ENCODE measurements around the gene CNIH2.
A peak's percentile ranks its signal among the peaks of the same experiment; 100 is the strongest.

CNIH2 gene

DNA sequence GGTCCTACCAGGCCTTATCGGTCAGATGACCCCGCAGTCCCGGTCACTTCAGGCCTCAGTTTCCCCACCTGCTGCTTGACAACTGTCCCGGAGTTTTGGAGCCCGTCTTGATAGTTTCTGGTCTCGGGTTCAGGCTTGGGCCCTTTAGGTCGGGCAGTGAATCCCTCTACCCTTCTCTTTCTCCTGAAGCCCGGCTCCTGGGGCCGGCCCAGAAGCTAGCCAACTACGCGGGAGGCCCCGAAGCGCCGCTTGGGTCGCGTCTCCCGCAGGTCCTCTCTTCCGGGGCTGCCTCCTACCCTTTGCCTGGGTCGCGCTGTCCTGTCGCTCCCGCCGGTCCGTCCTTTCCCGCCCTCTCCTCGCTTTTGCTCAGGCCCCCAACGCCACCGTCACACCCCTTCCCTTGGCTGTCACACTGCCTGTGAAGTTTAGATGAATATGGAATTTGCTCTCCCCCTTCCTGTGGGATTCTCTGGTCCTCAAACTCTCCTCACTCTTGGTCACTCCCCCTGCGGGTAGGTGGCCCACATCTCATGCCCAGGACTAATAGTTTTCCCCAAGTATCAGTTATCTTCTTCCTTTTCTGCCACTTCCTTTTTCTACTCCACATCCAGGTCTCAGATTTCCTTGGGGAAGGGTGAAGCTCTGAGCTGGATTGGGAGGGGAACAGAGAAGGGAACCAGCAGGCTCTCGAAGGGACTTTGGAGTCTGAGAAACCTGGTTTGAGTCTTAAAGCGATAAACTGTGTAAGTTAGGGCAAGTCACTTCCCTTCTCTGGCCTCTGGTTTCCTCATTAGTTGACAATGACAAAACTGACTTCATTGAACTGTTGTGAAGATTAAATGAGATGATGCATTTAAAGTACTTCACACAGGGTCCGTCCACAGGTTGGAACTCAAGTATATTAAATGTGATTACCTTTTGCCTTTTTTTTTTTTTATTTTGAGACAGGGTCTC is 8.7 kb upstream of the CNIH2 start:
- peaks cover 11% of the 10 kb centered on the region for H3K4me1 ChIP-seq (ENCODE audit: control insufficient read depth, insufficient read depth, low read depth, low read length)
- H3K14ac ChIP-seq (ENCODE audit: low read length in 2 of 2), result peak overlapping the region in 1 of 2 experiments; percentile 72
- peak overlapping the region; percentile 99 for H2BK120ac ChIP-seq (ENCODE audit: low read depth, low read length)
- no peak overlapping the region for H3K23ac ChIP-seq (ENCODE audit: low read length in 2 of 2)
- H3K36me3 ChIP-seq (ENCODE audit: control insufficient read depth in 1 of 2, insufficient read depth in 2 of 2, low read depth in 1 of 2, low read length in 2 of 2), result peaks cover 56 to 64% of the 10 kb centered on the region in 2 experiments
- H2AFZ ChIP-seq (ENCODE audit: low read depth, low read length), result no peak overlapping the region
- H2BK5ac ChIP-seq (ENCODE audit: low read depth, low read length, poor library complexity, severe bottlenecking), result no peak overlapping the region
- peak overlapping the region; percentile 88 for H3K4me2 ChIP-seq (ENCODE audit: low read length, poor library complexity, severe bottlenecking)
- peak overlapping the region in 1 of 2 experiments; percentile 0 for H2BK12ac ChIP-seq (ENCODE audit: low read length in 2 of 2)
- H3K4me3 ChIP-seq (ENCODE audit: insufficient read depth in 1 of 2, low read depth in 1 of 2, low read length in 2 of 2), result peak overlapping the region; percentile 90 to 97
- DNase-seq, result peak; percentile 75
- peak overlapping the region; percentile 98 for H3K9ac ChIP-seq (ENCODE audit: low read length)
- 6% methylated on average over 32 of the region's 32 CpGs for WGBS
- peak overlapping the region; percentile 3 for H2BK15ac ChIP-seq (ENCODE audit: low read depth, poor library complexity, severe bottlenecking)
- H4K8ac ChIP-seq (ENCODE audit: low read length), result peak overlapping the region; percentile 59
- no peaks in the 10 kb centered on the region for H3K9me3 ChIP-seq (ENCODE audit: control insufficient read depth, low read length)
- peak overlapping the region; percentile 88 to 96 for H3K18ac ChIP-seq (ENCODE audit: low read depth in 1 of 2, low read length in 2 of 2)
- peak overlapping the region; percentile 82 for H3K27ac ChIP-seq (ENCODE audit: low read length, poor library complexity, severe bottlenecking)
- no peaks in the 10 kb centered on the region for H3K27me3 ChIP-seq (ENCODE audit: control insufficient read depth in 1 of 2, insufficient read depth in 1 of 2, low read length in 2 of 2)
- peaks cover 25% of the 10 kb centered on the region for H3K79me1 ChIP-seq (replicated peaks; ENCODE audit: low read length, poor library complexity, severe bottlenecking)
- H2AK5ac ChIP-seq (ENCODE audit: low read length, severe bottlenecking), result peak overlapping the region; percentile 79
- peak overlapping the region; percentile 91 to 96 for H3K4ac ChIP-seq (ENCODE audit: low read depth in 1 of 2, low read length in 2 of 2)
- H4K91ac ChIP-seq (ENCODE audit: low read length), result peak overlapping the region; percentile 88

DNA sequence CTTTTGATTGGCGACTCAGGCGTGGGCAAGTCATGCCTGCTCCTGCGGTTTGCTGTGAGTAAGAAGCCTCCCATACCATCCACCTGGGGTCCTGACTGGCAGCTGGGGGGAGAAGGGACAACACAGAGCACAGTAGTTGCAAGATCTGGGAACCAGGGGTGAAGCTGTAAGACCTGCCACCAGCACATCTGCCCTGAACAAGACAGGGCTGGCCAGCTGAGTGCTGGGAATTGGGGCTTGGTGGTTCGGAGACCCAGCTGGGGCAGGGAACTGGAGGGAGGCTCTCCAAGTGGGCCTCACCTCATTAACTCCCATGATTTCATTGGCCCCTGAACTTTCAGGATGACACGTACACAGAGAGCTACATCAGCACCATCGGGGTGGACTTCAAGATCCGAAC is 6.2 kb upstream of the CNIH2 start:
- H2BK12ac ChIP-seq (ENCODE audit: low read length in 2 of 2), result no peak overlapping the region
- DNase-seq, result no peak
- no peak overlapping the region for H4K91ac ChIP-seq (ENCODE audit: low read length)
- H3K9me3 ChIP-seq (ENCODE audit: control insufficient read depth, low read length), result no peaks in the 10 kb centered on the region
- no peak overlapping the region for H4K8ac ChIP-seq (ENCODE audit: low read length)
- no peak overlapping the region for H3K4me3 ChIP-seq (ENCODE audit: insufficient read depth in 1 of 2, low read depth in 1 of 2, low read length in 2 of 2)
- no peak overlapping the region for H3K18ac ChIP-seq (ENCODE audit: low read depth in 1 of 2, low read length in 2 of 2)
- peak overlapping the region in 1 of 2 experiments; percentile 34 for H3K23ac ChIP-seq (ENCODE audit: low read length in 2 of 2)
- over 99% methylated on average over 7 of the region's 7 CpGs for WGBS
- H3K27ac ChIP-seq (ENCODE audit: low read length, poor library complexity, severe bottlenecking), result no peak overlapping the region
- H3K4me1 ChIP-seq (ENCODE audit: control insufficient read depth, insufficient read depth, low read depth, low read length), result peaks cover 6% of the 10 kb centered on the region
- H2BK5ac ChIP-seq (ENCODE audit: low read depth, low read length, poor library complexity, severe bottlenecking), result no peak overlapping the region
- no peaks in the 10 kb centered on the region for H3K27me3 ChIP-seq (ENCODE audit: control insufficient read depth in 1 of 2, insufficient read depth in 1 of 2, low read length in 2 of 2)
- H2AK5ac ChIP-seq (ENCODE audit: low read length, severe bottlenecking), result no peak overlapping the region
- H2BK15ac ChIP-seq (ENCODE audit: low read depth, poor library complexity, severe bottlenecking), result no peak overlapping the region
- H3K36me3 ChIP-seq (ENCODE audit: control insufficient read depth in 1 of 2, insufficient read depth in 2 of 2, low read depth in 1 of 2, low read length in 2 of 2), result peaks cover 56 to 64% of the 10 kb centered on the region in 2 experiments
- H3K4ac ChIP-seq (ENCODE audit: low read depth in 1 of 2, low read length in 2 of 2), result no peak overlapping the region
- no peak overlapping the region for H2AFZ ChIP-seq (ENCODE audit: low read depth, low read length)
- no peak overlapping the region for H2BK120ac ChIP-seq (ENCODE audit: low read depth, low read length)
- no peak overlapping the region for H3K9ac ChIP-seq (ENCODE audit: low read length)
- H3K4me2 ChIP-seq (ENCODE audit: low read length, poor library complexity, severe bottlenecking), result no peak overlapping the region
- peaks cover 14% of the 10 kb centered on the region for H3K79me1 ChIP-seq (replicated peaks; ENCODE audit: low read length, poor library complexity, severe bottlenecking)
- no peak overlapping the region for H3K14ac ChIP-seq (ENCODE audit: low read length in 2 of 2)

DNA sequence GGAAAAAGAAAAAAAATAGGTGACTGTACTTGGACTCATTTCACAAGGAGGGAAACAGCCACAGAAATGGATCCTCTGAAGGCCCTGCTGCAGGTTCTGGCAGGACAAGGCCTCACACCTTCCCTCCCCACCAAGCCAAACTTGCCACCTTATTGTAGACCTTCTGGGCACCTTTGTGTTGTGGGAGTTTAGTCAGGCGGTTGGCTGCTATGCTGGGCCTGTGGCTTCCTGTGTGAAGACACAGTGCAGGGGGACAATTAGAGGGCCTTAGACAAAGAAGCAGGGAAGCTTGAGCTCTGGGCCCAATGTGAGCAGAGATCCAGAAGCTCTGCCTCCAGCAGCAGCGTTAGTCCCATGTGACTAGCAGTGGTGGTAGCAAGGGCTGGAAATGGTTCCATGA is 5.4 kb upstream of the CNIH2 start:
- H3K4me2 ChIP-seq (ENCODE audit: low read length, poor library complexity, severe bottlenecking), result no peak overlapping the region
- no peak overlapping the region for H2BK12ac ChIP-seq (ENCODE audit: low read length in 2 of 2)
- H2BK120ac ChIP-seq (ENCODE audit: low read depth, low read length), result no peak overlapping the region
- H3K4me3 ChIP-seq (ENCODE audit: insufficient read depth in 1 of 2, low read depth in 1 of 2, low read length in 2 of 2), result no peak overlapping the region
- no peak for DNase-seq
- no peak overlapping the region for H3K14ac ChIP-seq (ENCODE audit: low read length in 2 of 2)
- H3K4ac ChIP-seq (ENCODE audit: low read depth in 1 of 2, low read length in 2 of 2), result no peak overlapping the region
- H3K23ac ChIP-seq (ENCODE audit: low read length in 2 of 2), result no peak overlapping the region
- 98% methylated on average over 2 of the region's 2 CpGs for WGBS
- H3K18ac ChIP-seq (ENCODE audit: low read depth in 1 of 2, low read length in 2 of 2), result no peak overlapping the region
- H2BK15ac ChIP-seq (ENCODE audit: low read depth, poor library complexity, severe bottlenecking), result no peak overlapping the region
- peaks cover 14% of the 10 kb centered on the region for H3K79me1 ChIP-seq (replicated peaks; ENCODE audit: low read length, poor library complexity, severe bottlenecking)
- H3K27me3 ChIP-seq (ENCODE audit: control insufficient read depth in 1 of 2, insufficient read depth in 1 of 2, low read length in 2 of 2), result no peaks in the 10 kb centered on the region
- H3K9me3 ChIP-seq (ENCODE audit: control insufficient read depth, low read length), result no peaks in the 10 kb centered on the region
- no peak overlapping the region for H2BK5ac ChIP-seq (ENCODE audit: low read depth, low read length, poor library complexity, severe bottlenecking)
- H3K27ac ChIP-seq (ENCODE audit: low read length, poor library complexity, severe bottlenecking), result no peak overlapping the region
- no peak overlapping the region for H3K9ac ChIP-seq (ENCODE audit: low read length)
- peaks cover 3% of the 10 kb centered on the region for H3K4me1 ChIP-seq (ENCODE audit: control insufficient read depth, insufficient read depth, low read depth, low read length)
- H2AFZ ChIP-seq (ENCODE audit: low read depth, low read length), result no peak overlapping the region
- no peak overlapping the region for H4K8ac ChIP-seq (ENCODE audit: low read length)
- H2AK5ac ChIP-seq (ENCODE audit: low read length, severe bottlenecking), result no peak overlapping the region
- no peak overlapping the region for H4K91ac ChIP-seq (ENCODE audit: low read length)
- H3K36me3 ChIP-seq (ENCODE audit: control insufficient read depth in 1 of 2, insufficient read depth in 2 of 2, low read depth in 1 of 2, low read length in 2 of 2), result peaks cover 56 to 61% of the 10 kb centered on the region in 2 experiments

DNA sequence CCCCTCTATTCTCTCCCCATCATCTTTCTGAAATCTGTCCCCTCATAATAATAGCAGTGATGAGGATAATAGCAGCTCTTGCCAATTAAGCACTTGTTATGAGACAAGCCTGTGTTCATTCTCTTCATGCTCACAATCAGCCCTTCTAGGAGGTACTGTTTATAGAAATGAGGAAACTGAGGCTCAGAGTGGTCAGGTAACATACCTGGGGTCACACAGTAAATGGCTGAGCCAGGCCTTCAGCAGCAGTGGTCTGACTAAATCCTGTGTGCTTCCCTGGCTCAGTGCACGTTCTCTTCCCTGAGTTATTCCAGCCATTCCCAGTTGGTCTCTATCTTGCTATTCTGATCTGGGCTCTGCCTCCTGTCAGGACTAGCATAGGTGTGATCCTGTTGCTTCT is 3.8 kb upstream of the CNIH2 start:
- Histone ChIP-seq H2BK120ac (ENCODE audit: low read depth, low read length) (no peak overlapping the region), H2AFZ (ENCODE audit: low read depth, low read length) (no peak overlapping the region), H3K36me3 (ENCODE audit: control insufficient read depth in 1 of 2, insufficient read depth in 2 of 2, low read depth in 1 of 2, low read length in 2 of 2) (peaks cover 56 to 61% of the 10 kb centered on the region in 2 experiments), H3K4me1 (ENCODE audit: control insufficient read depth, insufficient read depth, low read depth, low read length) (peaks cover 11% of the 10 kb centered on the region), H3K18ac (ENCODE audit: low read depth in 1 of 2, low read length in 2 of 2) (no peak overlapping the region), H2BK15ac (ENCODE audit: low read depth, poor library complexity, severe bottlenecking) (no peak overlapping the region), H3K14ac (ENCODE audit: low read length in 2 of 2) (no peak overlapping the region), H3K27me3 (ENCODE audit: control insufficient read depth in 1 of 2, insufficient read depth in 1 of 2, low read length in 2 of 2) (peaks cover 4 to 7% of the 10 kb centered on the region in 2 experiments), H3K79me1 (replicated peaks; ENCODE audit: low read length, poor library complexity, severe bottlenecking) (peaks cover 14% of the 10 kb centered on the region), H3K9ac (ENCODE audit: low read length) (no peak overlapping the region), H3K4me3 (ENCODE audit: insufficient read depth in 1 of 2, low read depth in 1 of 2, low read length in 2 of 2) (no peak overlapping the region), H3K9me3 (ENCODE audit: control insufficient read depth, low read length) (no peaks in the 10 kb centered on the region), H2BK5ac (ENCODE audit: low read depth, low read length, poor library complexity, severe bottlenecking) (no peak overlapping the region), H2BK12ac (ENCODE audit: low read length in 2 of 2) (no peak overlapping the region), H3K4me2 (ENCODE audit: low read length, poor library complexity, severe bottlenecking) (no peak overlapping the region), H3K4ac (ENCODE audit: low read depth in 1 of 2, low read length in 2 of 2) (no peak overlapping the region), H4K91ac (ENCODE audit: low read length) (no peak overlapping the region), H4K8ac (ENCODE audit: low read length) (no peak overlapping the region), H3K23ac (ENCODE audit: low read length in 2 of 2) (no peak overlapping the region), H3K27ac (ENCODE audit: low read length, poor library complexity, severe bottlenecking) (no peak overlapping the region), H2AK5ac (ENCODE audit: low read length, severe bottlenecking) (no peak overlapping the region)
- WGBS, result 75% methylated on average over 1 of the region's 1 CpG
- no peak for DNase-seq

Data from mesenchymal stem cell (in vitro differentiated cells and primary cell).